RWPE1 (cell line): ENCODE measurements around the gene ARRDC3.
"Not testable (repeated sequence)": the region's sequence is repeated elsewhere in the genome, so short reads cannot be mapped to it uniquely, and the experiment has no call there.

Source experiments
- CTCF ChIA-PET: fragments of 350-600 bp; sonication (Branson Sonifier 250); formaldehyde crosslinking; extraction: SDS; loops from one replicate; lab custom pipeline; 2021; lab: Yijun Ruan, JAX
- POLR2A ChIA-PET: fragments of 400-600 bp; formaldehyde crosslinking; extraction: SDS; loops from one replicate; lab custom pipeline; 2020; ENCODE audit warnings: antibody characterized with exemption; ENCODE audit not compliant: low non-redundant PET; lab: Yijun Ruan, JAX
- DNase-seq: peaks from one replicate; pipeline ENCODE4 v3.0.0; 2012; ENCODE audit warnings: low spot score
- H3K27ac ChIP-seq: fragments of 450-650 bp; 2 replicates; pipeline ENCODE4 v1.5.1; 2017
- CTCF ChIP-seq: fragments of 450-650 bp; conservative IDR thresholded peaks from 2 replicates; pipeline ENCODE4 v1.5.1; 2017; ENCODE audit warnings: low read depth, mild to moderate bottlenecking

The ARRDC3 gene

GRCh38 chr5:91331705-91332104 is 51.4 kb downstream of the ARRDC3 start:
- ChIA-PET CTCF (interaction anchor here (0.8 kb wide), 1 partner anchor 9 kb away, joined by 5 read pairs; no protein-coding TSS in a partner anchor), POLR2A (no interaction called here)
- TF ChIP-seq CTCF, result no peak
- H3K27ac ChIP-seq, result no peak overlapping the region
- DNase-seq, result no peak

- ChIA-PET POLR2A (no interaction called here), CTCF (no interaction called here)
- TF ChIP-seq CTCF, result no peak
- H3K27ac ChIP-seq, result no peak overlapping the region
- DNase-seq, result no peak
Measured at GRCh38 chr5:91329283-91329682, 53.8 kb downstream of the ARRDC3 start.

GRCh38 chr5:91328743-91329142 is 54.4 kb downstream of the ARRDC3 start:
- ChIA-PET POLR2A (no interaction called here), CTCF (no interaction called here)
- no peak for TF ChIP-seq CTCF
- H3K27ac ChIP-seq, result no peak overlapping the region
- no peak for DNase-seq

GRCh38 chr5:91322981-91323380 is 60.1 kb downstream of the ARRDC3 start:
- POLR2A ChIA-PET, H3K27ac ChIP-seq, DNase-seq, CTCF ChIA-PET: not testable (repeated sequence)

GRCh38 chr5:91319667-91320066 is 63.5 kb downstream of the ARRDC3 start:
- no peak for DNase-seq
- H3K27ac ChIP-seq, result no peak overlapping the region
- ChIA-PET POLR2A (no interaction called here), CTCF (no interaction called here)
- TF ChIP-seq CTCF, result no peak

- ChIA-PET CTCF (interaction anchor here (0.6 kb wide), 1 partner anchor 260 kb away, joined by 3 read pairs; no protein-coding TSS in a partner anchor), POLR2A (no interaction called here)
- no peak for TF ChIP-seq CTCF
- DNase-seq, result no peak
- no peak overlapping the region for H3K27ac ChIP-seq
Measured at GRCh38 chr5:91318724-91319123, 64.4 kb downstream of the ARRDC3 start.
